ENCODE results near the gene DCTN4.

GRCh38 chr5:150801117-150801927 lies 42.5 kb upstream of the DCTN4 start:
- peak; percentile 25 to 69 (median 56) for TF ChIP-seq CTCF (IDR thresholded peaks at IDR 0.05)
- no peak for TF ChIP-seq POLR2A (IDR thresholded peaks at IDR 0.05)

Measured in adrenal gland (tissue), 5 donors.